ENCODE results near the gene GRID2. TPM values are rescaled to one million over a fixed set of nuclear protein-coding genes. Genes with fewer than 3 reads are reported as not detected.

The GRID2 gene
- total RNA-seq, 1 donor from 2014 or later, result 0.17 TPM

DNA sequence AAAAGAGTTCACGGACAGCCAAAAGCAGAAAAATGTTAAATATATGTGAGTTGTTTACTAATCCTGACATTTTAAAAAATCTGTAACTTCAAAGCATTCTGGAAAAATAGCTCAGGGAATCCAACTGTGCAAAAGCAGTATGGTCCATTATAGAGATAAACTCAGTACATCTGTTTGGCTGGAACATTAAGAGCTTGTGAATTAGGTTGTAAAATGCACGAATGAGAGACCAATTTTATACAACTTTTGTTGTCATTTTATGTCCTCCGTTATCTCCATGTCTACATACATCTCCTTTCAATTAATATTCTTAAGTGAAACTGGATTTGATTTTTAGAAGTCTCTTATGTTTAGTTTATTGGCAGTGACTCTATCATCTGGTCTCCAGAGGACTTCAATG lies 1157.8 kb downstream of the GRID2 start:
- H4K20me1 ChIP-seq (ENCODE audit: low read depth), result no peaks in the 10 kb centered on the region
- no peak for DNase-seq (ENCODE audit: low spot score)
- H3K36me3 Mint-ChIP-seq, result no peaks in the 10 kb centered on the region

GRCh38 chr4:93466446-93466845 lies 1162.7 kb downstream of the GRID2 start:
- H3K27ac Mint-ChIP-seq, result no peak overlapping the region
- peak; percentile 41 for DNase-seq (ENCODE audit: low spot score)
- Histone ChIP-seq H3F3A (ENCODE audit: low read depth) (no peaks in the 10 kb centered on the region), H4K20me1 (ENCODE audit: low read depth) (no peaks in the 10 kb centered on the region), H2AFZ (replicated peaks) (no peak overlapping the region), H3K36me3 (no peaks in the 10 kb centered on the region), H3K4me3 (no peak overlapping the region), H3K4me2 (no peak overlapping the region), H3K27ac (no peak overlapping the region), H3K9me3 (ENCODE audit: low read depth) (no peaks in the 10 kb centered on the region), H3K9ac (no peak overlapping the region), H3K27me3 (no peaks in the 10 kb centered on the region), H3K79me2 (ENCODE audit: low read depth) (no peaks in the 10 kb centered on the region), H3K4me1 (peaks cover 10% of the 10 kb centered on the region)
- H3K36me3 Mint-ChIP-seq, result no peaks in the 10 kb centered on the region
- H3K4me1 Mint-ChIP-seq, result peaks cover 16% of the 10 kb centered on the region
- TF ChIP-seq EZH2 (IDR thresholded peaks at IDR 0.05) (no peak), EZH2phosphoT487 (IDR thresholded peaks at IDR 0.05) (no peak)
- TF ChIP-seq, protein P1, sequence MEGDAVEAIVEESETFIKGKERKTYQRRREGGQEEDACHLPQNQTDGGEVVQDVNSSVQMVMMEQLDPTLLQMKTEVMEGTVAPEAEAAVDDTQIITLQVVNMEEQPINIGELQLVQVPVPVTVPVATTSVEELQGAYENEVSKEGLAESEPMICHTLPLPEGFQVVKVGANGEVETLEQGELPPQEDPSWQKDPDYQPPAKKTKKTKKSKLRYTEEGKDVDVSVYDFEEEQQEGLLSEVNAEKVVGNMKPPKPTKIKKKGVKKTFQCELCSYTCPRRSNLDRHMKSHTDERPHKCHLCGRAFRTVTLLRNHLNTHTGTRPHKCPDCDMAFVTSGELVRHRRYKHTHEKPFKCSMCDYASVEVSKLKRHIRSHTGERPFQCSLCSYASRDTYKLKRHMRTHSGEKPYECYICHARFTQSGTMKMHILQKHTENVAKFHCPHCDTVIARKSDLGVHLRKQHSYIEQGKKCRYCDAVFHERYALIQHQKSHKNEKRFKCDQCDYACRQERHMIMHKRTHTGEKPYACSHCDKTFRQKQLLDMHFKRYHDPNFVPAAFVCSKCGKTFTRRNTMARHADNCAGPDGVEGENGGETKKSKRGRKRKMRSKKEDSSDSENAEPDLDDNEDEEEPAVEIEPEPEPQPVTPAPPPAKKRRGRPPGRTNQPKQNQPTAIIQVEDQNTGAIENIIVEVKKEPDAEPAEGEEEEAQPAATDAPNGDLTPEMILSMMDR (IDR thresholded peaks at IDR 0.05), result no peak
- no peak overlapping the region for H3K4me3 Mint-ChIP-seq
- no peaks in the 10 kb centered on the region for H3K9me3 Mint-ChIP-seq
- H3K27me3 Mint-ChIP-seq (ENCODE audit: insufficient read depth, low read depth), result peaks cover 3% of the 10 kb centered on the region

More for the DNA sequence above, 1157.8 kb downstream of the GRID2 start:
- no peak overlapping the region for H3K27ac Mint-ChIP-seq
- Histone ChIP-seq H3K4me2 (no peak overlapping the region), H2AFZ (replicated peaks) (no peak overlapping the region), H3K4me3 (no peak overlapping the region), H3K27ac (no peak overlapping the region), H3K79me2 (ENCODE audit: low read depth) (no peaks in the 10 kb centered on the region), H3K36me3 (no peaks in the 10 kb centered on the region), H3K9me3 (ENCODE audit: low read depth) (no peaks in the 10 kb centered on the region), H3K9ac (no peak overlapping the region), H3K27me3 (no peaks in the 10 kb centered on the region), H3F3A (ENCODE audit: low read depth) (no peaks in the 10 kb centered on the region), H3K4me1 (no peaks in the 10 kb centered on the region)
- no peak overlapping the region for H3K4me3 Mint-ChIP-seq
- H3K9me3 Mint-ChIP-seq, result no peaks in the 10 kb centered on the region
- TF ChIP-seq, protein P1 (IDR thresholded peaks at IDR 0.05), result no peak
- TF ChIP-seq EZH2phosphoT487 (IDR thresholded peaks at IDR 0.05) (no peak), EZH2 (IDR thresholded peaks at IDR 0.05) (no peak)
- peaks cover 3% of the 10 kb centered on the region for H3K27me3 Mint-ChIP-seq (ENCODE audit: insufficient read depth, low read depth)
- peaks cover 9% of the 10 kb centered on the region for H3K4me1 Mint-ChIP-seq

DNA sequence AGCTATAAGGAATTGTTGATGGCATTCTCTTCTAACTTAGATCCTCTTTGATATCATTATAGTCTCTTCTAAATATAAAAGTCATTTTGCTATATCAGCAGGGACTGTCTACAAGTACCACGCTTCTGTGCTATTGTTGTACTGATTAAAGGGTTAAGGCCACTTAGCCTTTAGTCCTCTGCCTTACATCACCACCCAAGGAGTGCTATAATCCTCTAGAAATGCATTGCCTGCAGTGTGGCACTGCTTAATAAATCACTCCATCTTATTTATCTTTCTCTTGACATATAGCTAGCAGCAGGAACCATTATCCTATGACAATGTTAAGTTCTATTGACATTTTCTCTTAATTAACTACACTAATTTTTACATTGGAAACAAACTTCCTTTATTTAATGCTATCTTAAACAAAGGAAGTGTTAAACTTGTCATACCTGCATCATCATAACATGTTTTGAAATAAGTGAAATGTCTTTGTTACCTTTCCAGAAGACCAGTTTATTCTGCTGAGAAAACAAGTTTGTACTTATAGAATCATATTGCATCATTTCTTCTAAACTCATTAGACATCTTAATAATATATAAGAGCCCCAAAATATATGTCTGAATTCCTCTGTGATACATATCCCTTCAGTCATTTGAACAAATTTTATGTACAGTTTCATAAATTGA lies 1163.9 kb downstream of the GRID2 start:
- no peaks in the 10 kb centered on the region for H3F3A ChIP-seq (ENCODE audit: low read depth)
- no peaks in the 10 kb centered on the region for H3K9me3 ChIP-seq (ENCODE audit: low read depth)
- Mint-ChIP-seq H3K4me3 (no peak overlapping the region), H3K27me3 (ENCODE audit: insufficient read depth, low read depth) (peaks cover 3% of the 10 kb centered on the region), H3K4me1 (peaks cover 16% of the 10 kb centered on the region), H3K27ac (no peak overlapping the region), H3K36me3 (no peaks in the 10 kb centered on the region), H3K9me3 (no peaks in the 10 kb centered on the region)
- no peak overlapping the region for H3K4me2 ChIP-seq
- H4K20me1 ChIP-seq (ENCODE audit: low read depth), result no peaks in the 10 kb centered on the region
- peaks cover 10% of the 10 kb centered on the region for H3K4me1 ChIP-seq
- peak; percentile 37 for TF ChIP-seq EZH2phosphoT487 (IDR thresholded peaks at IDR 0.05)
- no peak for TF ChIP-seq EZH2 (IDR thresholded peaks at IDR 0.05)
- no peak overlapping the region for H3K4me3 ChIP-seq
- H3K27me3 ChIP-seq, result no peaks in the 10 kb centered on the region
- H3K36me3 ChIP-seq, result no peaks in the 10 kb centered on the region
- H3K27ac ChIP-seq, result no peak overlapping the region
- no peak overlapping the region for H3K9ac ChIP-seq
- DNase-seq (ENCODE audit: low spot score), result peak; percentile 63
- H2AFZ ChIP-seq (replicated peaks), result no peak overlapping the region
- H3K79me2 ChIP-seq (ENCODE audit: low read depth), result no peaks in the 10 kb centered on the region

- H3K9me3 Mint-ChIP-seq, result no peaks in the 10 kb centered on the region
- H3K36me3 Mint-ChIP-seq, result no peaks in the 10 kb centered on the region
- Histone ChIP-seq H3K27ac (no peak overlapping the region), H3K4me1 (peaks cover 10% of the 10 kb centered on the region), H3K4me3 (no peak overlapping the region), H3K27me3 (no peaks in the 10 kb centered on the region), H3K9ac (no peak overlapping the region), H3K4me2 (no peak overlapping the region), H3F3A (ENCODE audit: low read depth) (no peaks in the 10 kb centered on the region), H3K9me3 (ENCODE audit: low read depth) (no peaks in the 10 kb centered on the region), H4K20me1 (ENCODE audit: low read depth) (no peaks in the 10 kb centered on the region), H3K36me3 (no peaks in the 10 kb centered on the region), H2AFZ (replicated peaks) (no peak overlapping the region), H3K79me2 (ENCODE audit: low read depth) (no peaks in the 10 kb centered on the region)
- H3K4me1 Mint-ChIP-seq, result peaks cover 16% of the 10 kb centered on the region
- peaks cover 3% of the 10 kb centered on the region for H3K27me3 Mint-ChIP-seq (ENCODE audit: insufficient read depth, low read depth)
- no peak for DNase-seq (ENCODE audit: low spot score)
- H3K27ac Mint-ChIP-seq, result no peak overlapping the region
- H3K4me3 Mint-ChIP-seq, result no peak overlapping the region
- TF ChIP-seq EZH2 (IDR thresholded peaks at IDR 0.05), result no peak
- TF ChIP-seq, protein P1 (IDR thresholded peaks at IDR 0.05), result no peak
- no peak for TF ChIP-seq EZH2phosphoT487 (IDR thresholded peaks at IDR 0.05)
Observed at GRCh38 chr4:93469560-93469959, 1165.8 kb downstream of the GRID2 start.
